HepG2 (cell line): Measurements from ENCODE around the gene ACTL7B. TPM values are rescaled to one million over a fixed set of nuclear protein-coding genes. Genes with fewer than 3 reads are reported as not detected.

Experiments
- ARNTL ChIP-seq: sonication (generic); formaldehyde crosslinking; IDR thresholded peaks from 2 replicates; pipeline ENCODE4 v1.4.0; 2020; ENCODE audit warnings: mild to moderate bottlenecking, missing genetic modification reagents
- ATF7 ChIP-seq, 2 experiments: fragments of 450-650 bp in 1 of 2; sonication (generic) in 1 of 2; formaldehyde crosslinking in 1 of 2; IDR thresholded peaks; 2 replicates each; pipeline versions ENCODE4 v1.4.0 to v1.6.1; 2016 to 2020; ENCODE audit warnings: antibody characterized with exemption in 1 of 2, mild to moderate bottlenecking in 1 of 2, missing genetic modification reagents in 1 of 2
- DMTF1 ChIP-seq: sonication (generic); formaldehyde crosslinking; IDR thresholded peaks from 2 replicates; pipeline ENCODE4 v1.4.0; 2020; ENCODE audit warnings: mild to moderate bottlenecking, missing genetic modification reagents
- EHMT2 ChIP-seq: fragments of 200-600 bp; sonication (generic); IDR thresholded peaks from 2 replicates; pipeline ENCODE4 v1.7.0; 2017; ENCODE audit warnings: antibody characterized with exemption, low read depth, low read length, borderline replicate concordance
- ELF3 ChIP-seq: IDR thresholded peaks from 2 replicates; pipeline ENCODE4 v1.6.1; 2016; ENCODE audit warnings: missing genetic modification reagents, missing compliant biosample characterization
- HMGXB4 ChIP-seq, 2 experiments: sonication (generic) in 1 of 2; formaldehyde crosslinking in 1 of 2; IDR thresholded peaks; 2 replicates each; pipeline versions ENCODE4 v1.4.0 to v1.6.1; 2018 to 2020; ENCODE audit warnings: missing genetic modification reagents in 2 of 2, borderline replicate concordance in 1 of 2, low read depth in 1 of 2, mild to moderate bottlenecking in 1 of 2, missing biosample characterization in 1 of 2
- HNF1A ChIP-seq, 2 experiments: sonication (generic) in 1 of 2; formaldehyde crosslinking in 1 of 2; IDR thresholded peaks; 2 replicates each; pipeline versions ENCODE4 v1.4.0 to v1.6.1; 2016 to 2020; ENCODE audit warnings: borderline replicate concordance in 1 of 2, low read depth in 1 of 2, mild to moderate bottlenecking in 1 of 2, missing genetic modification reagents in 1 of 2
- SNRNP70 ChIP-seq: fragments of 200-400 bp; formaldehyde crosslinking; IDR thresholded peaks from 2 replicates; pipeline ENCODE4 v1.6.1; 2017; ENCODE audit warnings: mild to moderate bottlenecking, low read depth, low read length, moderate library complexity
- SOX5 ChIP-seq: IDR thresholded peaks from 2 replicates; pipeline ENCODE4 v1.6.1; 2016; ENCODE audit warnings: borderline replicate concordance
- ZNF280D ChIP-seq: sonication (generic); formaldehyde crosslinking; IDR thresholded peaks from 2 replicates; pipeline ENCODE4 v1.5.1; 2020; ENCODE audit warnings: mild to moderate bottlenecking, missing genetic modification reagents
- ZNF441 ChIP-seq: sonication (generic); formaldehyde crosslinking; IDR thresholded peaks from 2 replicates; pipeline ENCODE4 v1.7.0; 2021; ENCODE audit warnings: missing genetic modification reagents, borderline replicate concordance
- ZNF446 ChIP-seq: sonication (generic); formaldehyde crosslinking; IDR thresholded peaks from 2 replicates; pipeline ENCODE4 v1.5.0; 2020; ENCODE audit warnings: mild to moderate bottlenecking, missing genetic modification reagents
- ZNF530 ChIP-seq: sonication (generic); formaldehyde crosslinking; IDR thresholded peaks from 2 replicates; pipeline ENCODE4 v1.5.0; 2020; ENCODE audit warnings: low read depth, mild to moderate bottlenecking, missing genetic modification reagents
- ZNF703 ChIP-seq: sonication (generic); formaldehyde crosslinking; IDR thresholded peaks from 2 replicates; pipeline ENCODE4 v1.5.1; 2020; ENCODE audit warnings: missing genetic modification reagents, mild to moderate bottlenecking, moderate library complexity, borderline replicate concordance
- ZNF788 ChIP-seq: sonication (generic); formaldehyde crosslinking; IDR thresholded peaks from 2 replicates; pipeline ENCODE4 v1.5.0; 2020; ENCODE audit warnings: mild to moderate bottlenecking, missing genetic modification reagents, borderline replicate concordance
- polyA plus RNA-seq, 8 experiments: library from polyadenylated mRNA; depleted of rRNA in 3 of 8; stranded (reverse) in 7 of 8; unstranded in 1 of 8; fragments of >200 nt; fragmentation: Illumina TruSeq in 4 of 8; extraction: Trizol in 4 of 8; gene quantifications; 2 replicates each; pipeline versions ENCODE4 v1.2.1 to v1.2.3, GENCODE V29; 2011 to 2016; ENCODE audit warnings: low read depth in 4 of 8, missing spikeins in 1 of 8, mixed read lengths in 1 of 8; ENCODE audit not compliant: insufficient read depth in 1 of 8
- total RNA-seq, 5 experiments: library from RNA; depleted of rRNA; stranded (reverse); fragments of >200 nt; fragmentation: Illumina TruSeq; extraction: Trizol; gene quantifications; 2 replicates each; pipeline ENCODE4 v1.2.3, GENCODE V29; 2016; ENCODE audit warnings: low read depth in 1 of 5

Gene ACTL7B
- total and polyA plus RNA-seq, 2 of the 13 experiments (the other 11 are each of a cell fraction or from before 2014, with no cell fraction given) = 0.07 to 0.11 TPM

GRCh38 chr9:108889649-108890067 is 33.9 kb upstream of the ACTL7B start (continued):
- TF ChIP-seq HNF1A (IDR thresholded peaks at IDR 0.05; ENCODE audit: low read depth) = peak; percentile 51; the same call in 1 of the 2 replicates
- TF ChIP-seq HNF1A (CRISPR knock-in tag; IDR thresholded peaks at IDR 0.05; ENCODE audit: borderline replicate concordance) = peak; percentile 36; the same call in 1 of the 2 replicates
- TF ChIP-seq ZNF530 (CRISPR knock-in tag) = no peak
- no peak for TF ChIP-seq ZNF788
- TF ChIP-seq SNRNP70 = no peak
- TF ChIP-seq ZNF441 = no peak
- no peak for TF ChIP-seq DMTF1
- TF ChIP-seq ELF3 = peak; percentile 16; the same call in 1 of the 2 replicates
- no peak for TF ChIP-seq ZNF703 (CRISPR knock-in tag)
- TF ChIP-seq ZNF446 (CRISPR knock-in tag) = no peak
- no peak for TF ChIP-seq EHMT2
- TF ChIP-seq SOX5 = peak; percentile 34; the same call in 1 of the 2 replicates
- 0 out of 2 replicates have a peak, but pooled peaks have one; percentile 44 for TF ChIP-seq ZNF280D (CRISPR knock-in tag)
- TF ChIP-seq ARNTL (CRISPR knock-in tag) = peak; percentile 60; the same call in 1 of the 2 replicates
- 0 out of 4 replicates have a peak, but pooled peaks have one; percentile 26 to 34 for TF ChIP-seq HMGXB4 (CRISPR knock-in tag; IDR thresholded peaks at IDR 0.05; ENCODE audit: borderline replicate concordance in 1 of 2, low read depth in 1 of 2)
- TF ChIP-seq ATF7 (IDR thresholded peaks at IDR 0.05) = no peak
- no peak for TF ChIP-seq ATF7 (CRISPR knock-in tag; IDR thresholded peaks at IDR 0.05)
